GM21528 (cell line): Measurements from ENCODE around the gene BMP4.
"Not testable (repeated sequence)": the region's sequence is repeated elsewhere in the genome, so short reads cannot be mapped to it uniquely, and the experiment has no call there.

Source experiments
- ATAC-seq: cut with Tn5 transposase; IDR thresholded peaks from one replicate; pipeline ENCODE4 v1.9.1; 2021; ENCODE audit warnings: mild to moderate bottlenecking, moderate library complexity; ENCODE audit not compliant: unreplicated experiment, low FRiP score

Gene BMP4

GRCh38 chr14:53956427-53957201, at the start of gene BMP4:
BMP4 (minus strand) TSS chr14:53956825; CDS start chr14:53952222, 4,603 bp downstream.
- ATAC-seq = no peak

GRCh38 chr14:54003064-54003463, 46.4 kb upstream of the BMP4 start:
- ATAC-seq = no peak

- no peak for ATAC-seq
Measured at GRCh38 chr14:54002653-54003052, 46.0 kb upstream of the BMP4 start.

GRCh38 chr14:54001189-54001878, 44.7 kb upstream of the BMP4 start:
- ATAC-seq = no peak

- no peak for ATAC-seq
Measured at GRCh38 chr14:54000341-54000811, 43.8 kb upstream of the BMP4 start.

GRCh38 chr14:53999061-53999488, 42.5 kb upstream of the BMP4 start:
- ATAC-seq = no peak

- ATAC-seq = no peak
Measured at GRCh38 chr14:53996041-53996440, 39.4 kb upstream of the BMP4 start.

- no peak for ATAC-seq
Measured at GRCh38 chr14:53993920-53994607, 37.4 kb upstream of the BMP4 start.

- ATAC-seq = no peak
Measured at GRCh38 chr14:53990978-53991377, 34.4 kb upstream of the BMP4 start.

GRCh38 chr14:53986718-53987117, 30.1 kb upstream of the BMP4 start:
- ATAC-seq = not testable (repeated sequence)

GRCh38 chr14:53984958-53985357, 28.3 kb upstream of the BMP4 start:
- not testable (repeated sequence) for ATAC-seq

GRCh38 chr14:53983112-53983511, 26.5 kb upstream of the BMP4 start:
- ATAC-seq = no peak

- no peak for ATAC-seq
Measured at GRCh38 chr14:53982546-53982945, 25.9 kb upstream of the BMP4 start.

GRCh38 chr14:53979747-53980642, 23.4 kb upstream of the BMP4 start:
- no peak for ATAC-seq

- ATAC-seq = no peak
Measured at GRCh38 chr14:53979113-53979681, 22.6 kb upstream of the BMP4 start.

- no peak for ATAC-seq
Measured at GRCh38 chr14:53978194-53978593, 21.6 kb upstream of the BMP4 start.

GRCh38 chr14:53975444-53975843, 18.8 kb upstream of the BMP4 start:
- no peak for ATAC-seq

GRCh38 chr14:53971521-53971920, 14.9 kb upstream of the BMP4 start:
- ATAC-seq = no peak

- ATAC-seq = no peak
Measured at GRCh38 chr14:53969326-53969725, 12.7 kb upstream of the BMP4 start.

- ATAC-seq = no peak
Measured at GRCh38 chr14:53968726-53969125, 12.1 kb upstream of the BMP4 start.
